ENCODE results near the gene RRAS2.
"Not testable (repeated sequence)": the region's sequence is repeated elsewhere in the genome, so short reads cannot be mapped to it uniquely, and the experiment has no call there.

Gene RRAS2

DNA sequence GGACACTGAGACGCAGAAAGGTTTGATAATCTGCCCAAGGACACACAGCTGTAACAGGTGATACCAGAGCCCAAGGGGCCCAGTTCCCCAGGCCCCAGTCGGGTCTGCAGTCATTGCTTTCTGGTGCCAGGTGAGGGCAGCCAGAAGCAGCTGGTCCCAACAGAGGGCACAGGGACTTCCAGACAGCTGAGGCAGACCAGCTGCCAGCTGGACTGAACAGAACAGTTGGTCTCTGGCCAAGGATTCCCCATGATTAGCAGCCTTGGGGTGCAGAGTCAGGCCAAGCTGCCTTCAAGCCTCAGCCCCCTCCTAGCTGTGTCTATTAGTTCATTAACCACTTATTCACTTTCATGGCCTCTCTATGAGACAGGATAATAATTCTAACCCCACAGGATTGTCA, 105.6 kb downstream of the RRAS2 start:
- no peak for DNase-seq

DNA sequence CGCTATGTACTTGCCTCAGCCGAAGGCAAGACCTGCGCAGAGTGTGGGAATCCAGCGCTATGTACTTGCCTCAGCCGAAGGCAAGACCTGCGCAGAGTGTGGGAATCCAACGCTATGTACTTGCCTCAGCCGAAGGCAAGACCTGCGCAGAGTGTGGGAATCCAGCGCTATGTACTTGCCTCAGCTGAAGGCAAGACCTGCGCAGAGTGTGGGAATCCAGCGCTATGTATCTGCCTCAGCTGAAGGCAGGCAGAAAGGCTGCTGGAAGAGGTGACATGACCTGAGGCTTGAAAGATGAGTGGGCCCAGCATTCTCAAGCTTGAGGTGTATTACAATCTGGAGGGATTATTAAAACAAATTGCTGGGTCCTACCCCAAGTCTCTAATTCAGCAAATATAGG, 106.5 kb downstream of the RRAS2 start:
- DNase-seq = not testable (repeated sequence)

DNA sequence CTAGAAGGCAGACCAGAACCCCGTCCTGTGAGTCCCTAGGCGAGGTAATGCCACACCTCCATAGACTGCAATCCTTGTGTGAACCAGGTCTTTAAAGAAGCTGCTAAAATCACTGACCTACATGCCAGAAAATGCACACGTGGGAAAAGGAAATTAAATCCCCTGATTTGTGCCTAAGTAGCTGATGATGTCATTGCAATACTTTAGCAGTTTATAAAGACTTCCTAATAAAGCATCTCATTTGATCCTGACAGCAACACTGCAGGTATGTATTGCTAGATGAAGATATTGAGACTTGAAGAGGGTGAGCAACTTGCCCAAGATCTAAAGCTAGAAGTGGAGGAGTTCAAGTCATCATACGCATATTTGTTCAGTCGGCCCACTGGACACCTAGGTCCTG, 107.2 kb downstream of the RRAS2 start:
- DNase-seq = no peak

- peak; percentile 38 for DNase-seq
Measured at GRCh38 chr11:14249121-14249963, 109.6 kb downstream of the RRAS2 start.

GRCh38 chr11:14248580-14248981, 110.4 kb downstream of the RRAS2 start:
- no peak for DNase-seq

DNA sequence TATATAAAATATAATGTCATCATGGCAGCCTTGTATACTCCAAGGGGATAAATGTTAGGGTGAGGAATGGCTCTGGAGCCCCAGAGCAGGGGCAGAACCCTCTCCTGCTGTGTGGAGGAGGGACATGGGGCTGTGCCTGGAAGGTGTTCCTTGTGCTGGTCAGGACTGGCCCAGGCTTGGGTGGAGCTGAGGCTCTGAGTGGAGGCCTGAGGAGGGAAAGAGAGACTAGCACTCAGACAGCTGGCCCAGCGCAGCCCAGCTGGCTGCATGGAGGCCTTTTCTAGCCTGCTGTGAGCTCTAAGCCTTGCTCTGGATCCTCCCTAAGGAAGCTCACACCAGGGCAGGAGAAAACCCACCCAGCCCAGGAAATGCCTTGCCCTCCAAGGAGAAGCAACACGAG, 113.5 kb downstream of the RRAS2 start:
- no peak for DNase-seq

DNA sequence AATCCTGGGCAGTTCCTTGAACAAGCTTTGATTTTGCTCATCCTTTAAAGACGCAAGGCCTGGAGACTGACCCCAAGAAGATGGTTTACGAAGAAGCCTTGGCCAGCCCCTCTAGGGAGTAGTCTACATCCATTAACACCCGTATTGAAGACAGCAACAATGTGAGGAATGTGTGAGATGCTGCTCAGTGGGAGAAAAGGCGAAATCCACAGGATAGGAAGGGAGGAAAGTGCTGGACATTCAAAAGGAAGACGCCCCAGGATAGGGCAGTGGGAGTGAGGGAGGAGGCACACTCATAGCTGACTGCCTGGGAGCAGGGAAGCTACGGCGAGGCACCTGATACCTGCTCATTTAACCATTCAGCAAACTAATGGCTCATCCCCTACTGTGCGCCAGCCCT, 114.1 kb downstream of the RRAS2 start:
- no peak for DNase-seq

DNA sequence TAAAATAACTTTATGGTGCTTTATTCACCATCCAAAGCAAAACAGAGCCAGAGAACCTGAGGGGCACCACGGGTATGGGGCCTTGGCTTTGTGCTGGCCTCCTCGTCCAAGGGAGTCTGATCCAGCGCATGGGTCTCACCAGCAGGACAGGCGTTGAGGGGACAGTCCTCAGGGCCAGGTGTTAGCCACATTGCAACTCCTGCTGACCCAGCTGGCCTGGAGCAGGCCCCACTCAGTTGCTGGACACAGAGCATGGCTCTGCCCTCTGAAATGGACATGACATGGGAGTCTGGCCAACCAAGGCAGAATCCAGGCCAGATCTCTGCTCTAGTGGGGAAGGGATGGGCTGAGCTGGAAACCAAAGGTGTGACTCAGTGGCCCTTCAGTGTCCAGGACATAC, 116.2 kb downstream of the RRAS2 start:
- no peak for DNase-seq

DNA sequence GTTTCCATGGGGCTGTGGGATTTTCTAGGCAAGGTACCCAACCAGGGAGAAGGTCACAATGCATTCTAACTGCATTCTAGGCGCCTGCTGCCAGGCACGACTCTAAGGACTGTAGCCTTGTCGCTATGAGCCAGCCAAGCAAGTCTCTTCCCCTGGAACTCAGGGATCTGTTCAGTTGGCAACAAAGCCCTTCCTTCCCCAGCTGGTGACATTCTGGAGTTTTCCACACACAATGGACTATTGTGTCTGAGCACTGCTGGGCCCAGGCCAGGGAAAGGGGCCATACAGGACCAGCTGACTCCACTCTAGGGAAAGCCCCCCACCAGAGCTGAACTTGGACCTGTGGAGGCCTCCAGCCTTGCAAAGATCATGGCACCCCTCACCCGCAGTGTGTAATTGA, 116.8 kb downstream of the RRAS2 start:
- no peak for DNase-seq

- DNase-seq = no peak
Measured at GRCh38 chr11:14240951-14241350, 118.0 kb downstream of the RRAS2 start.

- DNase-seq = no peak
Measured at GRCh38 chr11:14240221-14240620, 118.8 kb downstream of the RRAS2 start.

DNA sequence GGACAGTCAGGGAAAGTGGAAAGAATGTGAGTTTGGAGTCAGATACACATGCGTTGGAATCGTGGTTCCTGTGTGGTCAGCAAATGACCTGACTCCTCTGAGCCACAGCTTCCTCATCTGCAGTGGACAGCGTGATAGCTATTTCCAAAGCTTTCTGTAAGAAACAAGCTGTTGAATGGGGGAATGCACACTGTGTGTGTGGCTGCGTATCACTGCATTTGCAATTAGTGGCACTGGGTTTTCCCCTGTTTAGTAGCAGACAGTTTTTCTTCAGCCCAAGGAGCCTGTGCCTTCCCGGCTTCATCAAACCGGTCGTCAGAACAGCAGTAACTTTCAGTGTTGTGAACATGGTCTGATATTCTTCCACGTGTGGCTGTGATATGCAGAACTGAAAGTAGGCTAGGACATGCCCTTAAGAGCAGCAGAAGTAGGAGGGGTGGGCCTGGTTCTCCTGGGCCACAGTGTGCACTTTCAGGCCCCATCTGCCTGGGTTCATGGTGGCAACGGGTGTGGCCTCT, 121.5 kb downstream of the RRAS2 start:
- no peak for DNase-seq

- DNase-seq = no peak
Measured at GRCh38 chr11:14235701-14236100, 123.3 kb downstream of the RRAS2 start.

DNA sequence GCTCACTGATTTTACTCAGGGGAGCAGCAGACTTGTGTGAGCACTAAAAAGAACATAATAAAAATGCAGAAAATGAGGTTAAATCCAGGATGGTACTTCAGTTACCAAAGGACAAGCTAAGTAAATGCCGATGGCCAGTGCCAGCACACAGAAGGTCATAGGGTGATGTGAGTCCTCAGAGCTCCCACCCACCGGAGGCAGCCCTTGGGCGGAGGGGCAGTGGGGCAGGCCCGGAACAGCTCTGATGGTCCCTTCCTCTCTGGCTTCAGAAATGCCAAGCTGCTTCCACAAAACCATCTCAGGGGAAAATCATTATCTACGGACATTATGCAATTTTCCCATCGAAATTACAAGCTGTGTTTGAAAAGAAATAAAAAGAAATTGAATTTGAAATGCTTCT, 124.5 kb downstream of the RRAS2 start:
- no peak for DNase-seq

GRCh38 chr11:14232652-14233051, 126.3 kb downstream of the RRAS2 start:
- no peak for DNase-seq

DNA sequence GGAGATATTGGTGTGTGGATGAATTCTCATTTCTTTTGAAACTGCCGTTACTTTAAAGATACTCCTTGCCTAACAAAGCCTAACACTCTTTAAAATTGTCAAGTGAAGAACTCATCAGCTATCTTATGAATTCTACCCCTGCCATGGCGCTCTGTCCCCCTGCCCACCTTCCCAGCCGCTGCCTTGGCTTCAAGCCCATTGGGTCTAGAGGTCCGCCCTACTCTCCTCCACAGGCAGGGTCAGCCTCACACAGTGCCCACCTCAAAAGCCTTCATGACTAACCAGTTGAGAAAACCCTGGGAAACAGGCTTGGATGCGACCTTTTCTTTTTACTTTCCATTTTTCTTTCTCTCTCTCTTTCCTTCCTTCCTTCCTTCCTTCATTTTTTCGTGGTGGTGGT, 128.6 kb downstream of the RRAS2 start:
- no peak for DNase-seq

DNA sequence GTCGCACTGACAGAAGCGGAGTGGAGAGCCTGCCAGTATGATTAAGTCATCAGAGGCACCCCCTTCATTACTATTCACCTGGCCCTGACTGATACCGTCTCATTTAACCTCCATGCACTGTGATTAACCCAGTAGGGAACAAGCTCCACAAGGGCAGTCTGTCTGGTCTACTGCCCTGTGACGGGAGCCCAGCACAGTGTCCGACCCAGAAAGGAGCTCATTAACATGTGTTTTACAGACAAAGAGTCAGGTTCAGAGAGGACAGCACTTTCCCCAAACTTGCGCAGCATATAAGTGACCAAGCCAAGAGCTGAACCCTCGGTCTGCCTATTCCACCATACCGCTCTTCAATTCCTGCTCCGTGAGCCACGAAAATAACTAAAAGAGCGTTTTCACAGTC, 129.5 kb downstream of the RRAS2 start:
- no peak for DNase-seq

DNA sequence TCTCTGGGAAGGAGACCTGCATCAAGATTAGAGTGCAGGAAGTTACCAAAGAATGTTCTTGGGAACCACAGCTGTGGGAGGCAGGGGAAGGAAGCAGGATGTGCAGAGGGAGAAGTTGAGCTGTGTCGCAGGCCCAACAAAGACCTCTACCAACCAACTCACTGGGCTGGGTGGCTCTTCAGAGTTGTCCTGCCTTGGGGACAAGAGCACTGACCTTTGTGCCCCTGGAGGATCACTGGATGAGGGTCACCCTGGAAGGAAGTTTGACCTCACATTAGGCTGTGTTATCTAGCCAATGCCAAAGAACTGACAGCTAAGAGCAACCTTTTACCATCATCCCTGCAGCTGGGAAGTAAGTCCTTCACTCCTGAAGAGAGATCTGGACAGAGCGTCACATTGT, 130.6 kb downstream of the RRAS2 start:
- no peak for DNase-seq

All from NCI-H2029 treated with DMSO at 0.1 percent for 48 hours (cell line).